GM21576 (cell line): Measurements from ENCODE around the gene UBL4B.
A peak's percentile ranks its signal among the peaks of the same experiment; 100 is the strongest.

Experiments used
- ATAC-seq: cut with Tn5 transposase; IDR thresholded peaks from one replicate; pipeline ENCODE4 v1.9.1; 2021; ENCODE audit warnings: mild to moderate bottlenecking, moderate library complexity; ENCODE audit not compliant: unreplicated experiment

The UBL4B gene

GRCh38 chr1:110084227-110085078 lies 27.8 kb upstream of the UBL4B start:
- ATAC-seq: no peak

GRCh38 chr1:110085671-110086070 lies 26.6 kb upstream of the UBL4B start:
- no peak for ATAC-seq

DNA sequence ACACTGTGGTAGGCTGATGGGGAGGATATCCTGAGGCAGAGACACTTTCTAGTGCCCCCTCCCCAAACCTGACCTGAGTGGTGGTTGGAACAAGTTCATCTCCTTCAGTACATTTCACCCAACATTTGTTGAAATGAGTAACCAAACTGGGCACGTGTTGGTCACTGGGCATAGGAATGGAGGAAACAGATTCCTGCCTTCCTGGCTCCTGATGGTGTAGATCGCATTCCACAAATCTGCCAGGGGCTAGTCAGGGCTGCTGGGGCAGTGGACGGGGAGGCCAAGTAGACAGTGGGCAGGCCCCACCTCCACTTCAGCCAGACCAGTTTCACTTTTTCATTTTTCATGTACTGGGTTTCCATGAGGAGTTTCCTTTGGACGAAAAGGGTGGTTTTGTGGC lies 25.3 kb upstream of the UBL4B start:
- no peak for ATAC-seq

GRCh38 chr1:110087812-110088738 lies 24.2 kb upstream of the UBL4B start:
- peak; percentile 62 for ATAC-seq

- no peak for ATAC-seq
These were observed 23.4 kb upstream of the UBL4B start for GRCh38 chr1:110088739-110089316.

GRCh38 chr1:110089561-110090275 lies 22.5 kb upstream of the UBL4B start:
- no peak for ATAC-seq

- ATAC-seq: no peak
These were observed 20.9 kb upstream of the UBL4B start for GRCh38 chr1:110091381-110091780.

DNA sequence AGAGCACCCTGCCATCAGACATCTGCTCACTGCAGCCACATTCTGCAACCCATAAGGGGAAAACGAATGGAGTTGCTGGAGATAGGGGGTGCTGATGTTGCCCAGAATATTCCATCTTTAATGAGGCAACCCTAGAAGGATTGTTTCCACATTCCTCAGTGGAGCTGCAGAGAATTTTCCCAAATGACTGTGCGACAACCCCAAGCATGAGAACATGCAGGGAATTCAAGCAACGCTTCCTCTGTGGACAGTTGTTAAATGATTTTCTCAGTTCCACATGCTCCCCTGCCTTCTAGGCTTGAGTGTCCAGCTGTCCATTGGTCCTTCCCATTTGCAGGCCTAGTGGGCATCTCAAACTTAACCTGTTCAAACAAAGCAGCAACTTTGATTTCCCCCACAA lies 20.5 kb upstream of the UBL4B start:
- no peak for ATAC-seq

DNA sequence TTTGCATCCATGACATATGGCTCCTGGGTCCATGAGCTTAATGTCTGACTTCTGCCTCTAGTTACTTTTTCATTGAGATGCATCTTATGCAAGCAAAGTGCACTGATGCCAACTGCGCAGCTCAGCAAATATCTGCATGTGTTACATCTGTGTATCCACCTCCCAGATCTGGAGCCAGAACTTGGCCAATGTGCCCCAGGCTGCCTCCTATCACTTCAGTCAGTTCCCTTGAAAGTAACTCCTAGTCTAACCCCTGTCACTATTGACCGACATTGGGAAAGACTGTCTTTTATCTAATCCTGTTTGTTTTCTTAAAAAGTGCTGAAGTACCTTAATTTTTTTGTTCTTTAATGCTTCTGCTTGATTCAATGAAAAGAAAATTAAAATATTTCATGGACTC lies 19.3 kb upstream of the UBL4B start:
- ATAC-seq: no peak

DNA sequence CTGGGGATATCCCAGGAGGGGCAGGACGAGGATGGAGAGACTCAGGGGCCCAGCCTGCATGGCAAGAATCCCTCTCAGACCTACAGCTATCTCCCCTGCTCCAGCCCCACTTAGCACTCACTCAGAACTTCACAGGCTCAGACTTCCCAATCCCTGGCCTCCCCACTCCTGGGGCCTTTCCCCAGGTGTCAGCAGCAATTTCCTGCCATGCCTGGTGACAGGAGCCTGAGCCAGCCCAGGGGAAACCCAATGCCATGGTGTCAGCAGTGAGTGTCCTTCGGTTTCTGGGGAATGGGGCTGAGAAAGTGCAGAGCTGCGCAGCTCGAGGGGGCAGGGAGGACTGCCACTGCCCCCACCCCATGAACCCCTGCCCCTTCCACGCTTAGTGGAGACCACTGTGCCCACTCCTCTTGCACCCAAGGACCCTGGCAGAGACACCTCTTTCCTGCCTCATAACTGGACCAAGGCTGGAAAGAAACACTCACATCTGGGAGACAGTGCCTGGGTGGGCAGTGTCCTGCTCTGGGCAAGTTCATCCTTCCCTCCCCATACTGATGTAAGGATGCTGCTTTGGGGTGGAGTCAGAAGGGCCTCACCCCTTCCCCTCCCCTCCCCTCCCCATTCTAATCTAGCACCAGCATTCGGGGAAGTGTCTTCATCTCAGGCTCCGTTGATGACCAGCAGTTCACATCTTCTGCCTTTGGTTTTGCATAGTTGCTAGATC lies 17.1 kb upstream of the UBL4B start:
- ATAC-seq: no peak

GRCh38 chr1:110097507-110098221 lies 14.6 kb upstream of the UBL4B start:
- no peak for ATAC-seq

GRCh38 chr1:110098222-110099026 lies 13.8 kb upstream of the UBL4B start:
- ATAC-seq: no peak

- no peak for ATAC-seq
These were observed 11.9 kb upstream of the UBL4B start for GRCh38 chr1:110100335-110100734.

DNA sequence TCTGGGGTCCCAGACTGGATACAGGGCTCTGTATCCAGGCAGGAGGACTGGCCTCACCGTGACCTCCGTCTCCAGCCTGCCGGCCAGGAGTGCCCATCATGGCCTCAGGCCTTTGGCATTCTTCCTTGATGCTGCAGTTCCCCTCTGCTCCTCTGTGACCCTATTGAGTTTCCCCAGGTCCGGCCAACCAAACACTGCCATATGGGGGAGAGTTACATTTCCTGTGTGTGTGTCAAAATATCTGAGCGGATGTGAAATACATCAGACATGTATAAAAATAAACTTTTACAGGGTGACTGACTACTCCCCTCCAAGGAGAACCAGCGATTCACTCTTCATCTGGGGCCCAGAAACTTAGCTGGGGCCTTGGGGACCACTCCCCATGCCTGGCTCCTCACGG lies 10.2 kb upstream of the UBL4B start:
- no peak for ATAC-seq

- no peak for ATAC-seq
These were observed 6.0 kb upstream of the UBL4B start for GRCh38 chr1:110106013-110106941.

DNA sequence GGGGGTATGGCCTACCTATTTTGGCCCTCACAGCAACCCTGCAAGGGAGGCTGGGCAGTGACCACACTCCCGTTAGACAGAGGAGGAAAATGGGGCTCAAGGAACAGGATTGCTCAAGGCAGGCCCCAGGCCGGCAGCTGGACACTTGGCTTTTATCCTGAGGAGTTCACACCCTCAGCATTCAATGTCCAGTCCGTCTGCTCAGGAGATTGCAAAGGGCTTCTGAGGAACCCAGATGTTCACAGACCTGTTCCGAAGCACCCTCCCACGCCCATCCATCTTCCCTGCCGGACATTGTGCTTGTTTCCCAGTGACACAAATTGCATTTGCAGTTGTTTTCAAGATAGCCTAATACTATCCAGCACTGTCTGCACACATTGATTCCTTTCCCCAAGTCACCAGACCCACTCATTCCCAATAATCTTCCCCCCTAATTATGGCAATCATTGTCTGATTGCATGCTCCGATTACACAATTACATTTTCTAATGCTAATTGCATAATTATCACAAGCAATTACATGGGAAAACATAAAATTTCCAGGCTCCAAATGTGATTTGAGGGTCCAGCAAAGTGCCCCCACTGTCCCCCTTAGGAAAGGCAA lies 4.3 kb upstream of the UBL4B start:
- no peak for ATAC-seq

DNA sequence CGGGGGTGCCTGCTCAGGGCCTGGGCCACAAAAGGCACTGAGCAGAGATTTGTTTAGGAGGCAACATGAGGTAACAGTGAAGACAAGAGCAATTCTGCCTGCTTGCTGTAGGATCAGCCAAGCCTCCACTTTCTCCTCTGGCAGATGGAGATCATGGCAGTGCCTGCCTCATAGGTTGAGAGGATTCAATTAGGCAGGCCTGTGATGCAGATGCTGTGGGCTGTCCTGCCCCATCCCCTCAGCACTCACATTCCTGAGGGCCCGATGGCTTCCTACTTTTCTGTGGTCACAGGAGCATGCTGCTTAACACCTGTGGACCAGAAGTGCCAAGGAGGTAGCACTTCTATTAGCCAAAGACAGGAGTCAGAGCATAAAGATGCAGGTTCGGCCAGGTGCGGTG lies 1.2 kb upstream of the UBL4B start:
- no peak for ATAC-seq
